ENCODE data around the gene MIF4GD. TPM values are rescaled to one million over a fixed set of nuclear protein-coding genes. Genes with fewer than 3 reads are reported as not detected.
"Not testable (repeated sequence)": the region's sequence is repeated elsewhere in the genome, so short reads cannot be mapped to it uniquely, and the experiment has no call there.

The MIF4GD gene
- total RNA-seq, 1 donor from 2014 or later: 16.3 TPM

- no peak for TF ChIP-seq CTCF (IDR thresholded peaks at IDR 0.05; ENCODE audit: unreplicated experiment)
- no peak for DNase-seq (ENCODE audit: low spot score, unreplicated experiment)
- H3K27ac Mint-ChIP-seq: peak overlapping the region; percentile 87
- no peaks in the 10 kb centered on the region for H3K27me3 Mint-ChIP-seq
- H3K4me3 Mint-ChIP-seq (ENCODE audit: low read depth): peak overlapping the region; percentile 40
- H3K9me3 Mint-ChIP-seq (ENCODE audit: low read depth): no peaks in the 10 kb centered on the region
- no peaks in the 10 kb centered on the region for H3K36me3 Mint-ChIP-seq (ENCODE audit: insufficient read depth)
- H3K4me1 Mint-ChIP-seq (ENCODE audit: low read depth): peaks cover 23% of the 10 kb centered on the region
These were observed 37.1 kb upstream of the MIF4GD start for GRCh38 chr17:75307957-75308731.

DNA sequence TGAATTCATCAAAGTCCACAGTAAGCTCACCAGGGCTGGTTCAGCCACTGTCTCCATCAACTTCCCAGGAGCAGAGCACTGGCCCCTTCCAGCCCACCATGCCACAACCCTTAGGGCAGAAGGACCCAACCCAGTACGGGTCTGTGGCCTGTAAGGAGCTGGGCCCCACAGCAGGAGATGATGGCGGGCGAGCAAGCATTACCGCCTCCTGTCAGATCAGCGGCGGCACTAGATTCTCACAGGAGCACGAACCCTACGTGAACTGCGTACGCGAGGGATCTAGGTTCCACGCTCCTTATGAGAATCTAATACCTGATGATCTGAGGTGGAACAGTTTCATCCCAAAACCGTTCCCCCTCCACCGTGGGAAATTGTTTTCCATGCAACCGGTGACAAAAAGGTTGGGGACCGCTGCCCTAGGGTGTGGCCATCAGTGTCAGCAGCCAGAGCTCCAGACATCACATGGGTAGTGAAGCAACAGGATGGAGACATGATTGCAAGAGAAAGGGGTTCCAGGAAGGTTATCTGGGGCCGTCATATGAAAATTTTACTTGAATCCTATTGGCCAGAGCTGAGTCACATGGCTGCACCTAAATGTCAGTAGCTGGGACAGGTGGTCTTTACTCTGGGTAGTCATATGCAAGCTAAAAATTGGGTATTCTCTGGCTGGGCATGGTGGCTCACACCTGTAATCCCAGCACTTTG lies 30.6 kb upstream of the MIF4GD start:
- no peak for TF ChIP-seq CTCF (IDR thresholded peaks at IDR 0.05; ENCODE audit: unreplicated experiment)
- H3K9me3 Mint-ChIP-seq (ENCODE audit: low read depth): no peaks in the 10 kb centered on the region
- no peak overlapping the region for H3K4me3 Mint-ChIP-seq (ENCODE audit: low read depth)
- no peak overlapping the region for H3K27ac Mint-ChIP-seq
- H3K36me3 Mint-ChIP-seq (ENCODE audit: insufficient read depth): no peaks in the 10 kb centered on the region
- H3K27me3 Mint-ChIP-seq: no peaks in the 10 kb centered on the region
- no peak for DNase-seq (ENCODE audit: low spot score, unreplicated experiment)
- peaks cover 4% of the 10 kb centered on the region for H3K4me1 Mint-ChIP-seq (ENCODE audit: low read depth)

DNA sequence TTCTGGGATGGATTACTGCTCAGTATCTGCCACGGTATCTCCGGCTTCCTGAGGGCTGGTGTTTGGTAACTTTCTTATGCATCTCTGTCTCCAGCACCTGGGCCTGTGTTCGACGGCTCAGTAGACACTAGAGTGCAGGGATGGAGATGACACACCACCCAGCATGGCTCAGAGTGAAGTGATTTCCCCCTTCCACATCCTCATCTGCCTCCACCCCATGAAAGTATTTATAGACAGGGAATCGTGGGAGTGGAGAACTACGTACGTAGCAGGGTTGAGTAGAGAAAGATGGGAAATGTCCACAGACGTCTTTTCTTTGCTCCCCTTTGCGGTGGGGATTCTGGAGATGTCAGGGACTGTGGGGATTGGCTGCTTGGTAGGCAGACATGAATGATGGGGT lies 30.0 kb upstream of the MIF4GD start:
- DNase-seq (ENCODE audit: low spot score, unreplicated experiment): no peak
- no peaks in the 10 kb centered on the region for H3K27me3 Mint-ChIP-seq
- no peaks in the 10 kb centered on the region for H3K36me3 Mint-ChIP-seq (ENCODE audit: insufficient read depth)
- no peak overlapping the region for H3K27ac Mint-ChIP-seq
- H3K4me3 Mint-ChIP-seq (ENCODE audit: low read depth): no peak overlapping the region
- TF ChIP-seq CTCF (IDR thresholded peaks at IDR 0.05; ENCODE audit: unreplicated experiment): no peak
- no peaks in the 10 kb centered on the region for H3K9me3 Mint-ChIP-seq (ENCODE audit: low read depth)
- peaks cover 4% of the 10 kb centered on the region for H3K4me1 Mint-ChIP-seq (ENCODE audit: low read depth)

- no peaks in the 10 kb centered on the region for H3K36me3 Mint-ChIP-seq (ENCODE audit: insufficient read depth)
- H3K4me3 Mint-ChIP-seq (ENCODE audit: low read depth): no peak overlapping the region
- H3K4me1 Mint-ChIP-seq (ENCODE audit: low read depth): peaks cover 6% of the 10 kb centered on the region
- no peaks in the 10 kb centered on the region for H3K27me3 Mint-ChIP-seq
- no peak overlapping the region for H3K27ac Mint-ChIP-seq
- H3K9me3 Mint-ChIP-seq (ENCODE audit: low read depth): no peaks in the 10 kb centered on the region
- TF ChIP-seq CTCF (IDR thresholded peaks at IDR 0.05; ENCODE audit: unreplicated experiment): no peak
- no peak for DNase-seq (ENCODE audit: low spot score, unreplicated experiment)
These were observed 29.2 kb upstream of the MIF4GD start for GRCh38 chr17:75300280-75300679.

GRCh38 chr17:75295201-75296158 lies 24.4 kb upstream of the MIF4GD start:
- no peak for DNase-seq (ENCODE audit: low spot score, unreplicated experiment)
- Mint-ChIP-seq H3K27me3 (no peaks in the 10 kb centered on the region), H3K4me1 (ENCODE audit: low read depth) (peaks cover 6% of the 10 kb centered on the region), H3K9me3 (ENCODE audit: low read depth) (no peaks in the 10 kb centered on the region), H3K36me3 (ENCODE audit: insufficient read depth) (no peaks in the 10 kb centered on the region), H3K4me3 (ENCODE audit: low read depth) (no peak overlapping the region), H3K27ac (no peak overlapping the region)
- TF ChIP-seq CTCF (IDR thresholded peaks at IDR 0.05; ENCODE audit: unreplicated experiment): no peak

- not testable (repeated sequence) for DNase-seq (ENCODE audit: low spot score, unreplicated experiment); H3K4me3 Mint-ChIP-seq (ENCODE audit: low read depth); H3K9me3 Mint-ChIP-seq (ENCODE audit: low read depth); H3K27ac Mint-ChIP-seq; H3K36me3 Mint-ChIP-seq (ENCODE audit: insufficient read depth); H3K27me3 Mint-ChIP-seq
- H3K4me1 Mint-ChIP-seq (ENCODE audit: low read depth): peaks cover 12% of the 10 kb centered on the region
These were observed 21.9 kb upstream of the MIF4GD start for GRCh38 chr17:75292810-75293448.
